GM18502 (cell line): ENCODE results near the gene DDC.
A peak's percentile ranks its signal among the peaks of the same experiment; 100 is the strongest.
"Not testable (repeated sequence)": the region's sequence is repeated elsewhere in the genome, so short reads cannot be mapped to it uniquely, and the experiment has no call there.

ENCODE experiments used
- ATAC-seq: cut with Tn5 transposase; IDR thresholded peaks from one replicate; pipeline ENCODE4 v1.9.1; 2021; ENCODE audit warnings: mild to moderate bottlenecking; ENCODE audit not compliant: unreplicated experiment, poor library complexity

DDC gene

DNA sequence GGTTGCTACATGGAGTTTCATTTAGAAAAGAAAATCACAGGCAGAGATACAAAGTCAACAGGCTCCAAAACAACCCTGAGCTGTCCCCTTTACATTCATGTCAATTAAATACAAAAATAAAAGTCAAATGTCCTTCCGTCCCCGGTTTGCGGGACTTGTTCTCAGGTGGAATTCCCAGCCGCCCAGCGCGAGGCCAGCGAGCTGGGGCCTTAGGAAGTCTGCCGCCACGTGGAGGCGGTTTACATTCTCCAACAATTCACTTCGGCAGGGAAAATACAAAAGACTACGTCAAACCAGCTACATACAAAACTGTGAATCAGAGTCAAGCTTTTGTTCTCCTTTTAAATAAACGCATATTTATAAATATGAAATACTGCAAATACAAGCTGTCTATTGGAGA is 25.3 kb upstream of the DDC start:
- no peak for ATAC-seq

DNA sequence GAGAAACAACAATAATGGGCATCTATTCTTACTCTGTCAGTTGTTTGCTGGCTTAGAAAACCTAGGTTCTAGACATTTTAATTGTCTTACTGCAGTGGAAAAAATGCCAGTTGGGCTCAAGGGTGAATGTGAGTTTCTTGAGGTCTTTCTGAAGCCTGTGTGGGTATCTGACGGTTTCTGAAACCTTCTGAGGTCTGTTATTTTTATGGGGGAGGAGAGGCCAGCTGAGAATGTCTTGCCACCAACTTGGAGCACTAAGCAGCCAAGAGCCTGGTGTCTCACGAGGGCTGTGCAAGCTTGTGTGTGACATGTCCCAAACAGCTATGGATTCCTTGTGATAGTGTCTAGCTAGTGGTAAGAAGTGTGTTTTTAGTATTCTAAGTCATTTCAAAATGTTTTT is 24.2 kb upstream of the DDC start:
- peak; percentile 46 for ATAC-seq

DNA sequence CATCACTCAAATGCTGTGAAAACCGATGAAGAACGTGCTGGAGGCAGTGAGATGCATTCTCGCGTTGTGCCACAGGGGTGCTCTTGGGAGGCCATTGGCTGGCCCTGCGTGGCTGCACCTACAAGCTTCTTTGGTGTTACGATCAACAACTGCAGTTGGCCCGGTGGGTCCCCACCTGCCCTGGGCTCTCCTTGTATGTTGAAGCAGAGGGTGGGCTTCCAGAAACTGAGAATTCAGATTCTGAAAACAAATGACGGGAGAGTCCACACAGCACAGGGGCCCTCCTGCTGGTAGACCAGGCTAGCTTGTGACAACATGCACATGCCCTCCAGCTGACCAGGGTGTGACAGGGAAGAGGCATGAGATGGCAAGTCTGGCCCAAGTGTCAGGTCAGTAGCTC is 23.7 kb upstream of the DDC start:
- ATAC-seq: peak; percentile 3

DNA sequence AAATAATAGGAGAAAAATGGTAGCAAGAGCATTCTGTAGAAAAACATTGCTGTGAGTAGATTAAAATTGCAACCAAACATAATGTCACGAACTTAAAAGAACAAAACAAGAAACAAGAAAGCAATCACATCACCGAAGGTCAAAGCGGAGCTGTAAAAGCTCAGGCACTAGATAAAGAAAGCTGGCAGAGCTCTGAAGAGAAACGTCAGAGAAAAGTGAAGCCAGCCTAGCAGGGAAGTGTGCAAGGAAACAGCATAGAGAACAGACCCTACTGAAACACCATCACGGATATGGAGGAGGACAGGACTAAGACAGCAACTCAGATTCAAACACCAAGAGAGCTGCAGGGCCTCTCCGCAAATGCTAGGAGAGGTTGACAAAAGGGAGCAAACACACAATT is 22.5 kb upstream of the DDC start:
- ATAC-seq: no peak

DNA sequence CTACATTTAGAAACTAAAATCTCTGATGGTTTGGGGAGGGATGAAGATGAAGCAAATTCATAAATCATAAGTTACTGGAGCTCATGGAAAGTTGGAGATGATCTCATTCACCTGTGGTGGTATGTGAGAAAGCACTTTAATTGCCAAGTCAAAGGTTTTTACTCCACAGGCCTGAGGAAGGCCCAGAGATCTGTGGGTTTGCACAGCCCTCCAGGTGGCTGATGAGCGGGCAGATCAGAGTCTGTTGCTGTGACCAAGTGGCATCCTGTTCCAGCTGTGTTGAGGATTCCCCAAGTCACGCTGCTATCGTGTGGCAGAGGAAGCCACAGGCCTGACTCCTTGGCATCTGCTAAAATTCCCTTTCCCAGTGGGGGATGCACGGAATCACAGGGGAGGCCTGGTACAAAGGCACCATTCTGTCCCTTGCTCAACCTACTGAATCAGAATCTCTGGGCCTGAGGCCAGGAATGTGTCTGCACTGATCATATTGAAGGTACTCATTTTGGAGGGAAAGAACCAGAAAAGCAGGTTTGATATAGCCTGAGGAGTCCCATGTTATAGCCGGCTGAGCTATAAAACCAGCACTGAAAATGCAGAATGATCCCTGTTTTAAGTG is 19.7 kb upstream of the DDC start:
- ATAC-seq: no peak

DNA sequence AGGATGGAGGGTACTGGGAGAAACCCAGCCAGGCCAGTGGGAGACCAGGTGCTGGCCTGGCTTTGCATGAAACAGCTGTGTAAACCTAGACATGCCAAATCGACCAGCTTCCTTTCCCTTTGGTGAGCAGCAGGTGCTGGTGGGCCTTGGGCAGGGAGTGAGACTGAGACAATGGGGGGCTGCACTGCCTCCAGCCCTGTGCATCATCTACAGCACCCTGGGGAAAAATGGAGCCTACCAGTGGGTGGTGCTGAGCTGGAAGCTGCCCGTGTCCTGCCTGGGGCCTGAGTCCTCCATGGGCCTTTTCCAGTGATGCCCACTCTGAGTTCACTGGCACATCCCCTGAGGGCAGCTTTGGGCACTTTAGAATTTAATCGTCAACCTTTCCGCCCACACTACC is 19.2 kb upstream of the DDC start:
- no peak for ATAC-seq

DNA sequence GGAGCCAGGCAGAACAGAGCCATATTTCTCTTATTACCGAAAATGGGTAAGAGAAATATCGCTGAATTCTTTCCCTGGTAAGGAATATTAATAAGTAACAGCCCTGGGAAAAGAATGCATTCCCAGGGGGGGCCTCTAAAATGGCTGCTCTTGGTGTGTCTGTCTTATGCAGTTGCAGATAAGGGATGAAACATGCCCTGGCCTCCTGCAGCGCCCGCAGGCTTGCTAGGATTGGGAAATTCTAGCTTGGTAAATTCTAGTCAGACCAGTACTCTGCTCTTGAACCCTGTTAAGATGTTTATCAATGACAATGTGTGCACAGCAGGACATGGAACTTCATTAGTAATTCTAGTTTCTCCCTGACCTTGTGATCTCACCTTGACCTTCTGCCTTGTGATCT is 18.1 kb upstream of the DDC start:
- ATAC-seq: not testable (repeated sequence)

DNA sequence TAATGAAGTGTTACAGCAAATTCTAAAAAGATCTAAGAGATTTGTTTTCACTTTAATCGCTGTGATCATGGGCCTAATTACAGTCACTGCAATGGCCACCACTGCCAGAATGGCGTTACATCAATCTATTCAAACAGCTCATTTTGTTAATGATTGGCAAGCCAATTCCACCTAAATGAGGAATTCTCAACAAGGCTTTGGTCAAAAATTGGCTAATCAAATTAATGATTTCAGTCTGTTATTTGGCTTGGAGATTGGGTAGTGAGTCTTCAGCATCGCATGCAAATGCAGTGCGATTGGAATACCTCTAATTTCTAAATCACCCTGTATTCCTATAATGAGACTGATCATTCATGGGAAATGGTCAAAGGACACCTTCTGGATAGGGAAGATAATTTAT is 17.1 kb upstream of the DDC start:
- not testable (repeated sequence) for ATAC-seq

DNA sequence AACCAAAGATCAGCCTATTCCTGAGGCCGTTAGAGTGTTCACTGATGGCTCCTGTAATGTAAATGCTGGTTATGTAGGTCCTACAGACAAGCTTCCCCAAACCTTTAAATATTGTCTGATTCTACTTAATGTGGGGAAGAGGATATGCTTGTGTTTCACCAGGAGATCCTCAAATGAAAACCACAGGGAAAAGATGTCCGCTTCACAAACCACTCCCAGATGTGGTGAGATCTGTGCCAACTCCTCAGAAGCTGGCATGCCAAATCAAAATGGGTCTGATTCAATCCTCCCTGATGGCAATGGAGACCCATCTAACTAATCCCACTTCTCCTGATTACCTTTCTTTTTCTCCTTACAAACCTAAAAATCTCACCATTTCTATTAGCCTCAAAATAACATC is 15.5 kb upstream of the DDC start:
- not testable (repeated sequence) for ATAC-seq

DNA sequence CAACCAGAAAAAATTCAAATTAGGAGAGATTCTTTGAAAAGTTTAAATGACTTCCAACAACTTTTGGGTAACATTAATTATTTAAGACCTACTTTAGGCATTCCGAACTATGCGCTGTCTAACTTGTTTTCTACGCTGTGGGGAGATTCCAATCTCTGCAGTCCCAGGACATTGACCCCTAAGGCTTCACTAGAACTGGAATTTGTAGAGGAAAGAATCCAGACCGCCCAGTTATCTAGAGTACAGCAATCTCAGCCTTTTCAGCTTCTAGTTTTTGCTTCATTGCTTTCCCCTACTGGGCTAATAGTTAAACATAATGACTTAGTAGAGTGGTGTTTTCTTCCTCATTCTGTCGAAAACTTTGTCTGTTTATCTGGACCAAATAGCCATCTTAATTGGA is 14.9 kb upstream of the DDC start:
- no peak for ATAC-seq

DNA sequence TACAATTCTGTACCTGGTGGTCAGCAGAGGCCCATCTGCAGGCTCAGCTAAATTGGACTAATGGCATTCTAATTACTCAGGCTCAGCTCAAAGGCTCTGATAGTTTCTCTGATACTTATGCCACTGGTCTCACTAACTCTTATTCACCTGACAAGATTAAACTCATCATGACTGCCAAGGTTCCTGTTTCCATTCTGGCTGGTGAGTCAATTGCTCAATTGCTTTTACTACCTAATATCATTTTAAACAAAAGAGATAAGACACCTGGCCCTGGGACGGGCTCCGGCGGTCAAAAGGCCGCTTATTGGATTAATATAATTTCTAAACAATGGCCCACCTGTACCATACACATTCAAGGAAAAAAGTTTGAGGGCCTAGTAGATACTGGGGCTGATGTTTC is 12.9 kb upstream of the DDC start:
- not testable (repeated sequence) for ATAC-seq

DNA sequence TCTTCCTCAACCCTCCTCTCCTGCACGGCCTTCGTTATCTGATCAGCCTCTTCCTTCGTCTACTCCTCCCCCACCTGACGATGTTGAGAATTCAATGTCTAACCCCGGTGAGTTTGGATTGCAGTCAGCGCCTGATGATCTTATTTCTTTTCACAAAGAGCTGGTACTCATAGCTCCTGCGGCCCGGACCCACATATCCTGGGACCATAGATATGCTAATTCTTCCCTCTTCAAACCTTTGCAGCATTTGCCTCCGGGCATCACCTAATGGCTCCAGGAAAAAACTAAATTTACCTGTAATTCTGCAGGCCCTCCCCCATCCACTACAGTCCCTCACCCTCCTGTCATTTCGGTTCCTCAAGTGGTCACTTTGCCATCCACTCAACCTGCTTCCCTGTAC is 12.4 kb upstream of the DDC start:
- ATAC-seq: no peak

DNA sequence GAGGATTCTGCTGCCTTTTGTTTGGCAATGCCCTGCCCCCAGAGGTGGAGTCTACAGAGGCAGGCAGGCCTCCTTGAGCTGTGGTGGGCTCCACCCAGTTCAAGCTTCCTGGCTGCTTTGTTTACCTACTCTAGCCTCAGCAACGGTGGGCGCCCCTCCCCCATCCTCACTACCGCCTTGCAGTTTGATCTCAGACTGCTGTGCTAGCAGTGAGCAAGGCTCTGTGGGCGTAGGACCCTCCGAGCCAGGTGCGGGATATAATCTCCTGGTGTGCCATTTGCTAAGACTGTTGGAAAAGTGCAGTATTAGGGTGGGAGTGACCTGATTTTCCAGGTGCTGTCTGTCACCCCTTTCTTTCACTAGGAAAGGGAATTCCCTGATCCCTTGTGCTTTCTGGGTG is 11.2 kb upstream of the DDC start:
- not testable (repeated sequence) for ATAC-seq

DNA sequence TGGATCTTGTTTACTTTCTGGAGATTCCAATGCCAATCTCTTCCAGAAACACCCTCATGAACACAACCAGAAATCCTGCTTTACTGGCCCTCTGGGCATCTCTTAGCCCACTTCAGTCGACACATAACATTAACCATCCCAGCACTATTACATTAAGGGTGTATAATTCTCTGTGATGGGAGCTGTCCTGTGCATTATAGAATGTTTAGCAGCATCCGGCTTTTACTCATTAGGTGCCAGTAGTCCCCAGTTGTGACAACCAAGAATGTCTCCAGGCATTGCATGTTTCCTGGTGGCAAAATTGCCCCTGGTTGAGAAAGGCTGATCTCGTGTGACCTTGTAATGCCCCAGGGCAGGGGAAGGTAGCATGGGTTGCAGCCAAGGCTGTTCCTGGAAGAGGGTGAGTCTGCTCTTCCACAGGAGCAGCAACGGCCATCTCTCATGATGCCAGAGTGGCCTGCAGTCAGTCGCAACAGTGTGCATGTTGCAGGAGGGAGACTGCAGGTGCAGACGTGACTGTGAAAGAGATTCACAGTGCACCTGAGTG is 2.6 kb upstream of the DDC start:
- ATAC-seq: no peak

DNA sequence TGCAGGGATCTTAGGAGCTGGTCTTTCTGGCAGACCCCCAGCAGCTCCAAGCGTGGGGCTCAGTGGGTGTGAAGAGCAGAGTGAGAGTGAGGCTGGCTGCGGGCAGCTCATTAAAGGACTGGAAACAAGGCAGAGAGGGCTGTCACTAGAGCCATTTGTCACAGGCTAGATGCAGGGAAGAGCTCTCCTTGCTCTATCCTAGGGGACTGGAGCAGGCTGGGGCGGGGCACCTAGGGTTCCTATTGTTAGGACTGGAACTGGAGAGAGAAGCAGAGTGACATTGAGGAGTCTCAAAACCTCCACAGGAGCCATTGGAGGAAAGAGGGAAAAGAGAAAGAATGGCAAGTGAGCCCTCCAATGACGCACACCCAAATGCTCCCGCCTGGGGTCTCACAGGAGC is 772 bp upstream of the DDC start:
- ATAC-seq: no peak

DNA sequence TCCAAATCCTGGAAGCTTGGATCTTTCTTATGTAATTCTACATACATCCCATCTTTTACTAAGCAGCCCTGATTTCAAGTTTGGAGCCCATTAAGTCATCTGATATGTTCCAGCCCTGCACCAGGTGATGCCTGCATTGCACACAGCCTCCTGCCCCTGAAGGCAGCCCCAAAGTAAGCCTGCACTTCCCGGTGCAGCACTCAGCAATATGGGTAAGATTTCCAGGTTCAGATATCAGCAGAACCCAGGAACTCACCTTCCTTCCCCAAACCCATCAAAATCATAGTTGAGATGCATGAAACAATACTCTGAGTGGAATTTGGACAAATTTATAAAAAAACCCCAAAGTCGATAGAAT is 333 bp upstream of the DDC start:
- no peak for ATAC-seq

DNA sequence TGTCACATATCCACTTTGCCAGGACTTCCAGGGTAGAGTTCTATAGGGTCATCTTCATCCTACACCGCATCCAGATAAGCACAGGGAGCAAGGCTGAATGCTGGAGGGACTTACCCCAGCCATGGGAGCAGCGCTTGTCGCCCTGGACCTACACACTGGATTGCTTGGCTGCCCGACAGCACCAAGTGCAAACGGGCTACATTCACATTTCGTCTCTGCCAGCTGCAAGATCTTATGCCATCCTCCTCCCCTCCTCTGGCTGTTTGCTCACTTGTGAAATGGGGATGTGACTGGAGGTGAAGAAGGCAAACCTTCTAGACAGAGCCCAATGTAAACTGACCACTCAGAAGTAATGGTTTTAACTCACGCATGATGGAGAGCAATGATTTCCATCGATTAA is 1.0 kb downstream of the DDC start:
- ATAC-seq: no peak

DNA sequence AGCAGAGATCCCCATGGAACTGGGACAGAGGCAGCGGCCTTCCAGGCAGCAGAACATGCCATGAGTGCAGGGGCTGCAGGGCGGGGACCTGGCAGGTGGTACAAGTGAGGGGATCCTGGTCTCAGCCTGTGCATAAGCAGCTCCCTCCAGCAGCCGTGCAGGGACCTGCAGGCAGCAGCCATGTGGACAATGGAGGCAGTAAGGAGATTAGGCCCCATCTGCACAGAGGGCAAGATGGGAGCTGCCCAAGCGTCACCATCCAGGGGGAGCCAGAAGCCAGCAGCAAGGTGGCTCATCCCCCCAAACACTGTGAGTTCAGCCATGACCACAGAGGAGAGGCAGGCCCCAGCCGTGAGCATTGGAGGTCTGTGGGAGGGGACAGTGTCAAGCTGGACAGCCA is 3.1 kb downstream of the DDC start:
- no peak for ATAC-seq

DNA sequence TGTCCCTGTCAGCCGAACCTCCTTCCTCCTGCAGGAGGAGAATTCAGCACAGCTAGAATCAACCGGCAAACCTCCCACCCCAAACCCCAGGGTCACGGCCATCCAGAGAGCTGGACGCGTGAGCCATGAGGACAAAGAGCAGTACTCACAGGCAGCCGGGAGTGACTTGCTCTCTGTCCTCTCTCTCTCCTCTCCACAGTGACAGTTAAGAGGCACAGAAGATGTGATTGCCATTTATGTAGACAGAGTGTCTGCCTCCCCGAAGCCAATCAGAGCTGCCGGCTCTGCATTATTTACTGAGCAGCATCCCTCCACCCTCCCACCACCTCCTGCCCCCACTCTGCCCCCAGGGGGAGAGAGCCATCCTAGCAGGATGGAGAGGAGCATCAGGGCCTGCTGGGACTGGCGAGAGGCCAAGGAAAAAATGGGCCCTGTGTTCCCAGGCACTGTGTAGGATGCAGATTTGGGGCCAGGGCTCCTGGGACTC is 4.3 kb downstream of the DDC start:
- no peak for ATAC-seq

DNA sequence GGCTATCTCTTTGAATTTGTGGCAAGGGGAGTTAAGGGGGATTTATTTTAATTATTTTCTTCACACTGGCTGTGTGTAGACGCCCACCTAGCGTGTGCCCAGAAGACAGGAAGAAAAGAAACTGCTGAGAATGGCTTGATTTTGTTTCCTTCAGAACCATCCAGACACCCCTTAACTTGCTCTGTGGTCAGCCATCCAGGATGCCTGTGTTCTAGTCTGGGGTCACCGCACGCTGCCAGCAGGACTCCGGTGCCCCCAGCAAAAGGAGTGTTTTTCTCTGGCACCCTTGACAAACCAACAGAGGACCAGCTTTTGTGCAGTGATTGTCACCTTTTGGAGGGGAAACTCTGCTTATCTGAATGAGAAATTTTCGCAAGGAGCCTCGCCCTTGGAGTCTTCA is 5.3 kb downstream of the DDC start:
- ATAC-seq: no peak

DNA sequence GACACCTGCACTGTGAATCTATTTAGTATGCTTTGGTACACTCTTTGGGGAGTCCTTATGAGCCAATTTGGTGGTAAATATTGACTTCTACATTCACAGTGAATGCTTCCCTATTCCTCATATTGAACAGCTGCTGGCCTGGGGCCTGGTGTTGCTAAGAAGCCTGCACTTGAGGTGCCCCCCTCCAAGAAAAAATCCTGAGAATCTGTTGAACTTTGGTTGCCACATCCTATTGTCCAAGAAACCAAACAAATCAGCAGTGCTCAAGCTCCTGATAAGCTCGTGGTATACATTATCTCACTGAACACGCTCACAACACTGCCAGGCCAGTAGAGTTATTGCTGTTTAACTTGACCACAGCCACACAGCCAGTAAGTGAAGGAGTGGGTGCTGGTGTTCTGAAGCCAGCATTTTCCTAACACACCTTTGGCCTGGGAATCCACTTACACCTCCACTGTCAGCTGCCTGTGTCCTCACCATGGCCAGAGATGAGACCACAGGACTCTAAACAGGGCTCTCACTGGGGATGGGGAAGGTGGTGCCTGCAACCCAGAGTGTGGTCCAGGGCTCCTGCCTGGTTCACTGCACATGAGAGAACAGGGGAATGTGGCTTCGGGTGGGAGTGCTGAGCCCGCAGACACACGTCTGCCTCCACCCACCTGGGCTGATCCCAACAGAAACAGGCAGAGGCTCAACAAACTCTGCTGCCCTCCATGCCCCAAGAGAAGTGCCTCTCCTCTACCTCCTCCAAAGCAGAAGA is 6.7 kb downstream of the DDC start:
- ATAC-seq: no peak

DNA sequence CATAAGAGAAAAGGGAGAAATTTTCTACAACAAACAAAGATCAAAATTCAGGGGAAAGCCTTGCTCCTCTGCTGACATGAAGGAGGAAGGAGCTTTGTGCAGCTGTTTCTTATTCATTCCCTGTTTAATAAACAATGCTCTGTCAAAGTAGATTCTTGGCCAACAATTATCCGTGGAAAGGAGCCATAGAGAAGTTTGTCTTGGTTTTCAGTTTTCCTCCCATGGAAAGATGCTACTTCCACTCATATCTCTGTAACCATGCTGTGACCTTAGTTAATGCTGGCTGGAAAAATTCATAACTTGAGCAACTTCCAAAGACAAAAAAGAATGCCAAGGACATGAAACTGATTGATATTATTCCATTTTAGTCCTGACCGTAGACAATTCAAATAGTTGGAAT is 8.1 kb downstream of the DDC start:
- no peak for ATAC-seq
